DND-41 (cell line): ENCODE measurements around the gene RCCD1.

Experiments
- EZH2 ChIP-seq: IDR thresholded peaks from 3 replicates; pipeline ENCODE4 v1.6.1; 2012; ENCODE audit warnings: borderline replicate concordance, low read depth, mild to moderate bottlenecking, moderate library complexity, low read length, inconsistent platforms; ENCODE audit not compliant: severe bottlenecking
- TF ChIP-seq, protein P1 (sequence below): IDR thresholded peaks from 2 replicates; pipeline ENCODE4 v1.5.1; 2012; ENCODE audit warnings: borderline replicate concordance, low read length, moderate library complexity, mild to moderate bottlenecking; ENCODE audit not compliant: poor library complexity, severe bottlenecking; ENCODE audit errors: extremely low read depth

- TF ChIP-seq, protein P1, sequence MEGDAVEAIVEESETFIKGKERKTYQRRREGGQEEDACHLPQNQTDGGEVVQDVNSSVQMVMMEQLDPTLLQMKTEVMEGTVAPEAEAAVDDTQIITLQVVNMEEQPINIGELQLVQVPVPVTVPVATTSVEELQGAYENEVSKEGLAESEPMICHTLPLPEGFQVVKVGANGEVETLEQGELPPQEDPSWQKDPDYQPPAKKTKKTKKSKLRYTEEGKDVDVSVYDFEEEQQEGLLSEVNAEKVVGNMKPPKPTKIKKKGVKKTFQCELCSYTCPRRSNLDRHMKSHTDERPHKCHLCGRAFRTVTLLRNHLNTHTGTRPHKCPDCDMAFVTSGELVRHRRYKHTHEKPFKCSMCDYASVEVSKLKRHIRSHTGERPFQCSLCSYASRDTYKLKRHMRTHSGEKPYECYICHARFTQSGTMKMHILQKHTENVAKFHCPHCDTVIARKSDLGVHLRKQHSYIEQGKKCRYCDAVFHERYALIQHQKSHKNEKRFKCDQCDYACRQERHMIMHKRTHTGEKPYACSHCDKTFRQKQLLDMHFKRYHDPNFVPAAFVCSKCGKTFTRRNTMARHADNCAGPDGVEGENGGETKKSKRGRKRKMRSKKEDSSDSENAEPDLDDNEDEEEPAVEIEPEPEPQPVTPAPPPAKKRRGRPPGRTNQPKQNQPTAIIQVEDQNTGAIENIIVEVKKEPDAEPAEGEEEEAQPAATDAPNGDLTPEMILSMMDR: no peak
- no peak for TF ChIP-seq EZH2
Measured at GRCh38 chr15:90909976-90910375, 44.7 kb upstream of the RCCD1 start.
